Liver (tissue), 9 donors: Measurements from ENCODE around the gene OPRL1. TPM values are rescaled to one million over a fixed set of nuclear protein-coding genes. Genes with fewer than 3 reads are reported as not detected.

Source experiments
- DNase-seq: peaks from one replicate; pipeline ENCODE4 v3.0.0-alpha.2; 2017; ENCODE audit warnings: low spot score
- H3K27ac ChIP-seq, 2 donors: one replicate each; pipeline ENCODE4 v1.7.0; 2013; ENCODE audit warnings: inconsistent platforms in 2 of 2, low read length in 2 of 2, control low read depth in 1 of 2, low read depth in 1 of 2, mild to moderate bottlenecking in 1 of 2
- H3K27me3 ChIP-seq, 4 donors: one replicate each; pipeline versions ENCODE4 v1.6.1 to v1.7.0; 2013; ENCODE audit warnings: low read length in 3 of 4, inconsistent platforms in 1 of 4, mild to moderate bottlenecking in 1 of 4, moderate library complexity in 1 of 4; ENCODE audit not compliant: control insufficient read depth in 4 of 4, insufficient read depth in 4 of 4
- H3K36me3 ChIP-seq, 4 donors: one replicate each; pipeline versions ENCODE4 v1.6.1 to v1.7.0; 2013; ENCODE audit warnings: low read length in 3 of 4, mild to moderate bottlenecking in 3 of 4, low read depth in 1 of 4, moderate library complexity in 1 of 4; ENCODE audit not compliant: control insufficient read depth in 4 of 4, insufficient read depth in 3 of 4
- H3K4me1 ChIP-seq, 4 donors: one replicate each; pipeline versions ENCODE4 v1.6.1 to v1.7.0; 2013; ENCODE audit warnings: low read length in 3 of 4, mild to moderate bottlenecking in 3 of 4, moderate library complexity in 1 of 4; ENCODE audit not compliant: control insufficient read depth in 4 of 4, insufficient read depth in 4 of 4
- H3K4me3 ChIP-seq, 3 donors: one replicate each; pipeline versions ENCODE4 v1.6.1 to v1.7.0; 2013; ENCODE audit warnings: low read length in 3 of 3, control low read depth in 1 of 3, low read depth in 1 of 3, mild to moderate bottlenecking in 1 of 3
- H3K9ac ChIP-seq, 2 donors: one replicate each; pipeline ENCODE4 v1.7.0; 2013; ENCODE audit warnings: low read length in 2 of 2, mild to moderate bottlenecking in 2 of 2, moderate library complexity in 2 of 2, control low read depth in 1 of 2, low read depth in 1 of 2
- H3K9me3 ChIP-seq, 4 donors: one replicate each; pipeline versions ENCODE4 v1.6.1 to v1.7.0; 2013; ENCODE audit warnings: low read length in 3 of 4; ENCODE audit not compliant: control insufficient read depth in 4 of 4
- ATF3 ChIP-seq: IDR thresholded peaks from 2 replicates; pipeline ENCODE4 v1.6.1; 2016; ENCODE audit warnings: antibody characterized with exemption
- CTCF ChIP-seq: fragments of 150-350 bp; IDR thresholded peaks from 2 replicates; pipeline ENCODE4 v1.5.1; 2017; ENCODE audit warnings: improper control_type of control experiment, low read depth, low read length; ENCODE audit not compliant: missing input control
- EGR1 ChIP-seq, 2 donors: IDR thresholded peaks; 2 replicates each; pipeline ENCODE4 v1.6.1; 2016 to 2018; ENCODE audit warnings: antibody characterized with exemption in 2 of 2, low read depth in 2 of 2
- FOXA1 ChIP-seq: IDR thresholded peaks from 2 replicates; pipeline ENCODE4 v1.6.1; 2016; ENCODE audit warnings: antibody characterized with exemption
- FOXA2 ChIP-seq: IDR thresholded peaks from 2 replicates; pipeline ENCODE4 v1.6.1; 2016; ENCODE audit warnings: antibody characterized with exemption
- GABPA ChIP-seq, 2 donors: IDR thresholded peaks in 1 of 2; conservative IDR thresholded peaks in 1 of 2; 2 replicates each; pipeline ENCODE4 v1.6.1; 2016; ENCODE audit warnings: antibody characterized with exemption in 2 of 2, mild to moderate bottlenecking in 1 of 2, moderate library complexity in 1 of 2
- HNF4A ChIP-seq, 2 donors: conservative IDR thresholded peaks; 2 replicates each; pipeline ENCODE4 v1.6.1; 2016; ENCODE audit warnings: antibody characterized with exemption in 2 of 2, mild to moderate bottlenecking in 2 of 2
- HNF4G ChIP-seq: IDR thresholded peaks from 2 replicates; pipeline ENCODE4 v1.6.1; 2016; ENCODE audit warnings: antibody characterized with exemption
- JUND ChIP-seq, 2 donors: IDR thresholded peaks; 2 replicates each; pipeline ENCODE4 v1.6.1; 2016; ENCODE audit warnings: antibody characterized with exemption in 2 of 2
- MAX ChIP-seq: IDR thresholded peaks from 2 replicates; pipeline ENCODE4 v1.6.1; 2016; ENCODE audit warnings: antibody characterized with exemption
- NR2F2 ChIP-seq: IDR thresholded peaks from 2 replicates; pipeline ENCODE4 v1.6.1; 2016; ENCODE audit warnings: antibody characterized with exemption
- RAD21 ChIP-seq, 2 donors: IDR thresholded peaks; 2 replicates each; pipeline ENCODE4 v1.6.1; 2016; ENCODE audit warnings: antibody characterized with exemption in 2 of 2, mild to moderate bottlenecking in 2 of 2
- REST ChIP-seq: IDR thresholded peaks from 2 replicates; pipeline ENCODE4 v1.6.1; 2016; ENCODE audit warnings: antibody characterized with exemption, mild to moderate bottlenecking
- RXRA ChIP-seq, 2 donors: IDR thresholded peaks; 2 replicates each; pipeline ENCODE4 v1.6.1; 2017 to 2018; ENCODE audit warnings: antibody characterized with exemption in 2 of 2, mild to moderate bottlenecking in 1 of 2
- SP1 ChIP-seq: IDR thresholded peaks from 2 replicates; pipeline ENCODE4 v1.6.1; 2018; ENCODE audit warnings: antibody characterized with exemption, mild to moderate bottlenecking
- TAF1 ChIP-seq: conservative IDR thresholded peaks from 2 replicates; pipeline ENCODE4 v1.6.1; 2016; ENCODE audit warnings: antibody characterized with exemption, mild to moderate bottlenecking
- YY1 ChIP-seq: IDR thresholded peaks from 2 replicates; pipeline ENCODE4 v1.6.1; 2016; ENCODE audit warnings: antibody characterized with exemption, mild to moderate bottlenecking
- ZBTB33 ChIP-seq: IDR thresholded peaks from 2 replicates; pipeline ENCODE4 v1.6.1; 2016; ENCODE audit warnings: antibody characterized with exemption
- WGBS: extraction: QIAGEN DNeasy Blood & Tissue Kit; methylation state at CpG from one replicate; pipeline ENCODE4 v1.1.7; 2013; 5-methylcytosine and 5-hydroxymethylcytosine counted together
- polyA plus RNA-seq, 2 donors: library from polyadenylated mRNA; stranded (reverse) in 1 of 2; unstranded in 1 of 2; fragments of 200-250 nt in 1 of 2; fragments of >200 nt in 1 of 2; fragmentation: Nextera tagmentation in 1 of 2; extraction: Ambion mirVana in 1 of 2; gene quantifications; one replicate each; pipeline versions ENCODE4 v1.2.1 to v1.2.3, GENCODE V29; 2013 to 2015
- total RNA-seq, 2 donors: library from RNA; depleted of rRNA; stranded (reverse); fragments of >200 nt; gene quantifications; one replicate each; pipeline ENCODE4 v1.2.3, GENCODE V29; 2014
- donor health status: healthy.
- donor health status: healthy.
- donor health status: healthy.
- donor health status: healthy.
- donor health status: healthy.

Gene OPRL1
- total and polyA plus RNA-seq, 4 donors = 0.04 to 0.79 (median 0.35) TPM

- no peak for DNase-seq
- Histone ChIP-seq H3K27me3 (peaks cover 0 to 3% (median 1%) of the 10 kb centered on the region in 4 donors), H3K9ac (no peak overlapping the region), H3K36me3 (no peaks in the 10 kb centered on the region), H3K9me3 (no peaks in the 10 kb centered on the region), H3K27ac (no peak overlapping the region), H3K4me1 (peaks cover 0 to 4% (median under 1%) of the 10 kb centered on the region in 4 donors), H3K4me3 (no peak overlapping the region)
- WGBS = 68% methylated on average over 14 of the region's 14 CpGs
- TF ChIP-seq ATF3 (no peak), MAX (no peak), NR2F2 (no peak), FOXA2 (no peak), RXRA (IDR thresholded peaks at IDR 0.05) (no peak), RAD21 (IDR thresholded peaks at IDR 0.05) (no peak), HNF4G (no peak), YY1 (no peak), HNF4A (conservative IDR thresholded peaks at IDR 0.05) (no peak), TAF1 (no peak), FOXA1 (no peak), ZBTB33 (no peak), SP1 (no peak), JUND (IDR thresholded peaks at IDR 0.05) (no peak), REST (no peak), CTCF (no peak), EGR1 (IDR thresholded peaks at IDR 0.05; ENCODE audit: low read depth in 2 of 2) (no peak), GABPA (IDR thresholded peaks at IDR 0.05 in 1 of 2, conservative IDR thresholded peaks at IDR 0.05 in 1 of 2) (no peak)
Observed at GRCh38 chr20:64119681-64120341, 39.9 kb downstream of the OPRL1 start.
